HepG2 (cell line): ENCODE results near the gene TNFSF12. TPM values are rescaled to one million over a fixed set of nuclear protein-coding genes. Genes with fewer than 3 reads are reported as not detected.

Experiments
- ARNTL ChIP-seq: sonication (generic); formaldehyde crosslinking; IDR thresholded peaks from 2 replicates; pipeline ENCODE4 v1.4.0; 2020; ENCODE audit warnings: mild to moderate bottlenecking, missing genetic modification reagents
- HNRNPLL ChIP-seq: fragments of 200-400 bp; formaldehyde crosslinking; IDR thresholded peaks from 2 replicates; pipeline ENCODE4 v1.6.1; 2017; ENCODE audit warnings: mild to moderate bottlenecking, low read depth, low read length; ENCODE audit not compliant: poor library complexity, severe bottlenecking
- NFATC3 ChIP-seq: sonication (generic); formaldehyde crosslinking; IDR thresholded peaks from 2 replicates; pipeline ENCODE4 v1.5.1; 2020; ENCODE audit warnings: mild to moderate bottlenecking, missing genetic modification reagents
- RBFOX2 ChIP-seq: fragments of 200-400 bp; formaldehyde crosslinking; IDR thresholded peaks from 2 replicates; pipeline ENCODE4 v1.6.1; 2017; ENCODE audit warnings: low read depth, mild to moderate bottlenecking, low read length
- RNF2 ChIP-seq: fragments of 450-650 bp; conservative IDR thresholded peaks from 2 replicates; pipeline ENCODE4 v1.6.1; 2016; ENCODE audit warnings: low read depth
- THAP11 ChIP-seq: IDR thresholded peaks from 2 replicates; pipeline ENCODE4 v1.6.1; 2016; ENCODE audit warnings: missing biosample characterization, missing genetic modification reagents
- ZKSCAN1 ChIP-seq: fragments of 150-350 bp; IDR thresholded peaks from 2 replicates; pipeline ENCODE4 v1.6.1; 2014; ENCODE audit warnings: low read length
- ZNF124 ChIP-seq: sonication (generic); formaldehyde crosslinking; IDR thresholded peaks from 2 replicates; pipeline ENCODE4 v1.4.0; 2020; ENCODE audit warnings: missing genetic modification reagents
- ZNF614 ChIP-seq: IDR thresholded peaks from 2 replicates; pipeline ENCODE4 v1.6.1; 2018; ENCODE audit warnings: missing biosample characterization, missing genetic modification reagents, inconsistent platforms, borderline replicate concordance
- ZNF644 ChIP-seq: IDR thresholded peaks from 2 replicates; pipeline ENCODE4 v1.6.1; 2016; ENCODE audit warnings: low read depth
- ZNF670 ChIP-seq: sonication (generic); formaldehyde crosslinking; IDR thresholded peaks from 2 replicates; pipeline ENCODE4 v1.8.0; 2022; ENCODE audit warnings: mild to moderate bottlenecking, missing genetic modification reagents, borderline replicate concordance
- polyA plus RNA-seq, 8 experiments: library from polyadenylated mRNA; depleted of rRNA in 3 of 8; stranded (reverse) in 7 of 8; unstranded in 1 of 8; fragments of >200 nt; fragmentation: Illumina TruSeq in 4 of 8; extraction: Trizol in 4 of 8; gene quantifications; 2 replicates each; pipeline versions ENCODE4 v1.2.1 to v1.2.3, GENCODE V29; 2011 to 2016; ENCODE audit warnings: low read depth in 4 of 8, missing spikeins in 1 of 8, mixed read lengths in 1 of 8; ENCODE audit not compliant: insufficient read depth in 1 of 8
- total RNA-seq, 5 experiments: library from RNA; depleted of rRNA; stranded (reverse); fragments of >200 nt; fragmentation: Illumina TruSeq; extraction: Trizol; gene quantifications; 2 replicates each; pipeline ENCODE4 v1.2.3, GENCODE V29; 2016; ENCODE audit warnings: low read depth in 1 of 5
- TF ChIP-seq, protein P1 (sequence below): sonication (generic); formaldehyde crosslinking; IDR thresholded peaks from 2 replicates; pipeline ENCODE4 v1.4.0; 2020; ENCODE audit warnings: missing genetic modification reagents
- TF ChIP-seq, protein P2 (sequence below): sonication (generic); formaldehyde crosslinking; IDR thresholded peaks from 2 replicates; pipeline ENCODE4 v1.4.0; 2020; ENCODE audit warnings: missing genetic modification reagents
- TF ChIP-seq, protein P3 (sequence below), 2 experiments: sonication (generic) in 1 of 2; formaldehyde crosslinking in 1 of 2; IDR thresholded peaks; 2 replicates each; pipeline versions ENCODE4 v1.4.0 to v1.6.1; 2016 to 2020; ENCODE audit warnings: borderline replicate concordance in 1 of 2, low read depth in 1 of 2, mild to moderate bottlenecking in 1 of 2, missing genetic modification reagents in 1 of 2
- TF ChIP-seq, protein P4 (sequence below): sonication (generic); formaldehyde crosslinking; IDR thresholded peaks from 2 replicates; pipeline ENCODE4 v1.9.0; 2022; ENCODE audit warnings: missing genetic modification reagents, mild to moderate bottlenecking, borderline replicate concordance

Gene TNFSF12
- total and polyA plus RNA-seq, 2 of the 13 experiments (the other 11 are each of a cell fraction or from before 2014, with no cell fraction given): 0.93 to 7.2 TPM

DNA sequence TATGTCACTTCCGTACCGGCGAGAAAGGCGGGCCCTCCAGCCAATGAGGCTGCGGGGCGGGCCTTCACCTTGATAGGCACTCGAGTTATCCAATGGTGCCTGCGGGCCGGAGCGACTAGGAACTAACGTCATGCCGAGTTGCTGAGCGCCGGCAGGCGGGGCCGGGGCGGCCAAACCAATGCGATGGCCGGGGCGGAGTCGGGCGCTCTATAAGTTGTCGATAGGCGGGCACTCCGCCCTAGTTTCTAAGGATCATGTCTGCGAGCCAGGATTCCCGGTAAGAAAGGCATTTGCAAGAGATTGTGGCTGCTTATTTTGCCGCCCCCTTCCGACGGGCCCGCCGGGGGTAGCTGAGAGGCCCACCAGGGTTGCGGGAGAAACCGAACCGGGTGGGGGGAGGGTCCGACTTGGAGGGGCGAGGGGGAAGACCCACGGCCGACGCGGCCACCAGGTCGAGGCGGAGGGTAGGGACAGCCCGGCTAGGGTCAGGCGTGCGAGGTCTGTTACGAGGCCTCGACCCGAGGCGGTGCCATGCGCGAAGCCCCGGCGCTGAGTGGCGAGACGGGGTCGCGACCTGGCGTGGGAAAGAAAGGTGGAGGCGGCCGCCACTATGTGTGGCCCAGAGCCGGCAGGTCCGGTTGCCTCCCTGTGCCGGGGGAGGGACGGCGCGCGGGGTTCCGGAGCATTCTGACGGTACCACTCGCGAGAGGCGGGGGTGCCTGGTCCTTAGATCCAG is 23.9 kb downstream of the TNFSF12 start (continued):
- TF ChIP-seq, protein P1, sequence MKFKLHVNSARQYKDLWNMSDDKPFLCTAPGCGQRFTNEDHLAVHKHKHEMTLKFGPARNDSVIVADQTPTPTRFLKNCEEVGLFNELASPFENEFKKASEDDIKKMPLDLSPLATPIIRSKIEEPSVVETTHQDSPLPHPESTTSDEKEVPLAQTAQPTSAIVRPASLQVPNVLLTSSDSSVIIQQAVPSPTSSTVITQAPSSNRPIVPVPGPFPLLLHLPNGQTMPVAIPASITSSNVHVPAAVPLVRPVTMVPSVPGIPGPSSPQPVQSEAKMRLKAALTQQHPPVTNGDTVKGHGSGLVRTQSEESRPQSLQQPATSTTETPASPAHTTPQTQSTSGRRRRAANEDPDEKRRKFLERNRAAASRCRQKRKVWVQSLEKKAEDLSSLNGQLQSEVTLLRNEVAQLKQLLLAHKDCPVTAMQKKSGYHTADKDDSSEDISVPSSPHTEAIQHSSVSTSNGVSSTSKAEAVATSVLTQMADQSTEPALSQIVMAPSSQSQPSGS (CRISPR knock-in tag): peak; percentile 88
- TF ChIP-seq ZKSCAN1 (no peak), THAP11 (CRISPR knock-in tag) (peak; percentile 64), ZNF614 (CRISPR knock-in tag) (no peak), RNF2 (0 out of 2 replicates have a peak, but pooled peaks have one; percentile 15), ARNTL (CRISPR knock-in tag) (no peak; the same call in 1 of the 2 replicates), ZNF670 (CRISPR knock-in tag) (0 out of 2 replicates have a peak, but pooled peaks have one; percentile 38), ZNF644 (CRISPR knock-in tag) (no peak), NFATC3 (CRISPR knock-in tag) (peak; percentile 68; the same call in 1 of the 2 replicates), RBFOX2 (peak; percentile 99), ZNF124 (CRISPR knock-in tag) (no peak; the same call in 1 of the 2 replicates), HNRNPLL (peak; percentile 41)
- TF ChIP-seq, protein P2, sequence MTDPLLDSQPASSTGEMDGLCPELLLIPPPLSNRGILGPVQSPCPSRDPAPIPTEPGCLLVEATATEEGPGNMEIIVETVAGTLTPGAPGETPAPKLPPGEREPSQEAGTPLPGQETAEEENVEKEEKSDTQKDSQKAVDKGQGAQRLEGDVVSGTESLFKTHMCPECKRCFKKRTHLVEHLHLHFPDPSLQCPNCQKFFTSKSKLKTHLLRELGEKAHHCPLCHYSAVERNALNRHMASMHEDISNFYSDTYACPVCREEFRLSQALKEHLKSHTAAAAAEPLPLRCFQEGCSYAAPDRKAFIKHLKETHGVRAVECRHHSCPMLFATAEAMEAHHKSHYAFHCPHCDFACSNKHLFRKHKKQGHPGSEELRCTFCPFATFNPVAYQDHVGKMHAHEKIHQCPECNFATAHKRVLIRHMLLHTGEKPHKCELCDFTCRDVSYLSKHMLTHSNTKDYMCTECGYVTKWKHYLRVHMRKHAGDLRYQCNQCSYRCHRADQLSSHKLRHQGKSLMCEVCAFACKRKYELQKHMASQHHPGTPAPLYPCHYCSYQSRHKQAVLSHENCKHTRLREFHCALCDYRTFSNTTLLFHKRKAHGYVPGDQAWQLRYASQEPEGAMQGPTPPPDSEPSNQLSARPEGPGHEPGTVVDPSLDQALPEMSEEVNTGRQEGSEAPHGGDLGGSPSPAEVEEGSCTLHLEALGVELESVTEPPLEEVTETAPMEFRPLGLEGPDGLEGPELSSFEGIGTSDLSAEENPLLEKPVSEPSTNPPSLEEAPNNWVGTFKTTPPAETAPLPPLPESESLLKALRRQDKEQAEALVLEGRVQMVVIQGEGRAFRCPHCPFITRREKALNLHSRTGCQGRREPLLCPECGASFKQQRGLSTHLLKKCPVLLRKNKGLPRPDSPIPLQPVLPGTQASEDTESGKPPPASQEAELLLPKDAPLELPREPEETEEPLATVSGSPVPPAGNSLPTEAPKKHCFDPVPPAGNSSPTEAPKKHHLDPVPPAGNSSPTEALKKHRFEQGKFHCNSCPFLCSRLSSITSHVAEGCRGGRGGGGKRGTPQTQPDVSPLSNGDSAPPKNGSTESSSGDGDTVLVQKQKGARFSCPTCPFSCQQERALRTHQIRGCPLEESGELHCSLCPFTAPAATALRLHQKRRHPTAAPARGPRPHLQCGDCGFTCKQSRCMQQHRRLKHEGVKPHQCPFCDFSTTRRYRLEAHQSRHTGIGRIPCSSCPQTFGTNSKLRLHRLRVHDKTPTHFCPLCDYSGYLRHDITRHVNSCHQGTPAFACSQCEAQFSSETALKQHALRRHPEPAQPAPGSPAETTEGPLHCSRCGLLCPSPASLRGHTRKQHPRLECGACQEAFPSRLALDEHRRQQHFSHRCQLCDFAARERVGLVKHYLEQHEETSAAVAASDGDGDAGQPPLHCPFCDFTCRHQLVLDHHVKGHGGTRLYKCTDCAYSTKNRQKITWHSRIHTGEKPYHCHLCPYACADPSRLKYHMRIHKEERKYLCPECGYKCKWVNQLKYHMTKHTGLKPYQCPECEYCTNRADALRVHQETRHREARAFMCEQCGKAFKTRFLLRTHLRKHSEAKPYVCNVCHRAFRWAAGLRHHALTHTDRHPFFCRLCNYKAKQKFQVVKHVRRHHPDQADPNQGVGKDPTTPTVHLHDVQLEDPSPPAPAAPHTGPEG (CRISPR knock-in tag): peak; percentile 17; the same call in 1 of the 2 replicates
- TF ChIP-seq, protein P3, sequence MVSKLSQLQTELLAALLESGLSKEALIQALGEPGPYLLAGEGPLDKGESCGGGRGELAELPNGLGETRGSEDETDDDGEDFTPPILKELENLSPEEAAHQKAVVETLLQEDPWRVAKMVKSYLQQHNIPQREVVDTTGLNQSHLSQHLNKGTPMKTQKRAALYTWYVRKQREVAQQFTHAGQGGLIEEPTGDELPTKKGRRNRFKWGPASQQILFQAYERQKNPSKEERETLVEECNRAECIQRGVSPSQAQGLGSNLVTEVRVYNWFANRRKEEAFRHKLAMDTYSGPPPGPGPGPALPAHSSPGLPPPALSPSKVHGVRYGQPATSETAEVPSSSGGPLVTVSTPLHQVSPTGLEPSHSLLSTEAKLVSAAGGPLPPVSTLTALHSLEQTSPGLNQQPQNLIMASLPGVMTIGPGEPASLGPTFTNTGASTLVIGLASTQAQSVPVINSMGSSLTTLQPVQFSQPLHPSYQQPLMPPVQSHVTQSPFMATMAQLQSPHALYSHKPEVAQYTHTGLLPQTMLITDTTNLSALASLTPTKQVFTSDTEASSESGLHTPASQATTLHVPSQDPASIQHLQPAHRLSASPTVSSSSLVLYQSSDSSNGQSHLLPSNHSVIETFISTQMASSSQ (IDR thresholded peaks at IDR 0.05; ENCODE audit: low read depth): no peak
- TF ChIP-seq, protein P3 (CRISPR knock-in tag; IDR thresholded peaks at IDR 0.05; ENCODE audit: borderline replicate concordance): peak; percentile 76; the same call in 1 of the 2 replicates
- TF ChIP-seq, protein P4, sequence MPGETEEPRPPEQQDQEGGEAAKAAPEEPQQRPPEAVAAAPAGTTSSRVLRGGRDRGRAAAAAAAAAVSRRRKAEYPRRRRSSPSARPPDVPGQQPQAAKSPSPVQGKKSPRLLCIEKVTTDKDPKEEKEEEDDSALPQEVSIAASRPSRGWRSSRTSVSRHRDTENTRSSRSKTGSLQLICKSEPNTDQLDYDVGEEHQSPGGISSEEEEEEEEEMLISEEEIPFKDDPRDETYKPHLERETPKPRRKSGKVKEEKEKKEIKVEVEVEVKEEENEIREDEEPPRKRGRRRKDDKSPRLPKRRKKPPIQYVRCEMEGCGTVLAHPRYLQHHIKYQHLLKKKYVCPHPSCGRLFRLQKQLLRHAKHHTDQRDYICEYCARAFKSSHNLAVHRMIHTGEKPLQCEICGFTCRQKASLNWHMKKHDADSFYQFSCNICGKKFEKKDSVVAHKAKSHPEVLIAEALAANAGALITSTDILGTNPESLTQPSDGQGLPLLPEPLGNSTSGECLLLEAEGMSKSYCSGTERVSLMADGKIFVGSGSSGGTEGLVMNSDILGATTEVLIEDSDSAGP (CRISPR knock-in tag): peak; percentile 82
